Stimulated activated CD8-positive, alpha-beta memory T cell treated with anti-CD3 and anti-CD28 coated beads, Interleukin-15, amount 100 ng/mL, for 1 hour (primary cell): ENCODE data around the gene ENDOD1.
"Not testable (repeated sequence)": the region's sequence is repeated elsewhere in the genome, so short reads cannot be mapped to it uniquely, and the experiment has no call there.

Experiments
- DNase-seq: peaks from one replicate; pipeline ENCODE4 v3.0.0-alpha.2; 2020; ENCODE audit warnings: low read depth

ENDOD1 gene

GRCh38 chr11:95089620-95090542 is at the start of gene ENDOD1:
Gene ENDOD1, plus strand, starts transcription at chr11:95089846. Its CDS starts 82 bp downstream, at chr11:95089928.
- DNase-seq, result peak; percentile 62

GRCh38 chr11:95042239-95042638 is 47.4 kb upstream of the ENDOD1 start:
- DNase-seq, result no peak

GRCh38 chr11:95042906-95043305 is 46.7 kb upstream of the ENDOD1 start:
- DNase-seq, result no peak

- no peak for DNase-seq
Measured at GRCh38 chr11:95044010-95044409, 45.6 kb upstream of the ENDOD1 start.

GRCh38 chr11:95045812-95046211 is 43.8 kb upstream of the ENDOD1 start:
- no peak for DNase-seq

- not testable (repeated sequence) for DNase-seq
Measured at GRCh38 chr11:95049122-95049521, 40.5 kb upstream of the ENDOD1 start, which contains the start of gene KDM4F. Gene KDM4F, plus strand, starts transcription at chr11:95049422.

GRCh38 chr11:95050595-95051202 is 38.9 kb upstream of the ENDOD1 start:
- DNase-seq, result no peak

GRCh38 chr11:95054356-95054755 is 35.3 kb upstream of the ENDOD1 start:
- no peak for DNase-seq

- no peak for DNase-seq
Measured at GRCh38 chr11:95055283-95055897, 34.3 kb upstream of the ENDOD1 start.

GRCh38 chr11:95057959-95058358 is 31.7 kb upstream of the ENDOD1 start:
- no peak for DNase-seq

- DNase-seq, result no peak
Measured at GRCh38 chr11:95058621-95059020, 31.0 kb upstream of the ENDOD1 start.

GRCh38 chr11:95059046-95059445 is 30.6 kb upstream of the ENDOD1 start:
- no peak for DNase-seq

- no peak for DNase-seq
Measured at GRCh38 chr11:95065336-95065735, 24.3 kb upstream of the ENDOD1 start.

- no peak for DNase-seq
Measured at GRCh38 chr11:95066716-95067038, 23.0 kb upstream of the ENDOD1 start, which contains the start of gene SRSF8. Gene SRSF8, plus strand, starts transcription at chr11:95066919. Its CDS starts 308 bp downstream, at chr11:95067227.

GRCh38 chr11:95067039-95067840 is 22.4 kb upstream of the ENDOD1 start:
- DNase-seq, result peak; percentile 49

GRCh38 chr11:95067841-95068219 is 21.8 kb upstream of the ENDOD1 start:
- no peak for DNase-seq

GRCh38 chr11:95068549-95068948 is 21.1 kb upstream of the ENDOD1 start:
- DNase-seq, result peak; percentile 24

GRCh38 chr11:95070471-95070870 is 19.2 kb upstream of the ENDOD1 start:
- DNase-seq, result no peak

- no peak for DNase-seq
Measured at GRCh38 chr11:95072948-95073347, 16.7 kb upstream of the ENDOD1 start.

GRCh38 chr11:95074792-95075563 is 14.7 kb upstream of the ENDOD1 start:
- no peak for DNase-seq

GRCh38 chr11:95076416-95076815 is 13.2 kb upstream of the ENDOD1 start:
- DNase-seq, result no peak
